Caki2 (cell line): ENCODE data around the gene BUB1. TPM values are rescaled to one million over a fixed set of nuclear protein-coding genes. Genes with fewer than 3 reads are reported as not detected.
"Not testable (repeated sequence)": the region's sequence is repeated elsewhere in the genome, so short reads cannot be mapped to it uniquely, and the experiment has no call there.

Source experiments
- DNase-seq: peaks from one replicate; pipeline ENCODE4 v3.0.0-alpha.2; 2015; ENCODE audit warnings: low read depth
- in situ Hi-C: cut with HindIII; loops from 2 replicates; pipeline ENCODE4 v1.10.0; 2016; ENCODE audit warnings: low sequenced_read_pairs, low pct_unique_long_range_greater_than_20kb, mixed read lengths
- total RNA-seq: library from RNA; depleted of rRNA; stranded (reverse); fragments of >200 nt; shearing (Covaris generic); gene quantifications from 2 replicates; pipeline ENCODE4 v1.2.3, GENCODE V29; 2014; ENCODE audit warnings: low replicate concordance

BUB1 gene
- total RNA-seq, 1 experiment from 2014 or later: 93.2 TPM

DNA sequence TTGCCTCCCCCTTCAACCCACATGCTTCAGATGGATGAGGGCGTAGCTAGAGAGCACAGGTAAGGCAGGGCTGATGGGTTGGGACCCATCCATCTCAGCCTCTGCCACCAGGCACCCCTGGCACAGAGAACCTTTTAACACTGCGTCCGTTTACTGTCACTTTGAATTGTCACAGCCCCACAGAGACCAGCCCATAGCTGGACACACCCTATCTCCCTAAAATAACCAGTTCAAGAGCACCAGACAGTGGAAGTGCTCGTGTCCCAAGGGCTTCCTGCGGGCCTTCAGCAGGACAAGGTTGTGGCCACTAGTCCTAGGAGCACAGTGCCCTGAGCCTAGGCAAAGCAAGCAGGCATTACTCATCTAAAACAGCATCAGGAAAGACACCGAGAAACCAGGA lies 20.4 kb upstream of the BUB1 start:
- DNase-seq, in situ Hi-C loops: not testable (repeated sequence)

DNA sequence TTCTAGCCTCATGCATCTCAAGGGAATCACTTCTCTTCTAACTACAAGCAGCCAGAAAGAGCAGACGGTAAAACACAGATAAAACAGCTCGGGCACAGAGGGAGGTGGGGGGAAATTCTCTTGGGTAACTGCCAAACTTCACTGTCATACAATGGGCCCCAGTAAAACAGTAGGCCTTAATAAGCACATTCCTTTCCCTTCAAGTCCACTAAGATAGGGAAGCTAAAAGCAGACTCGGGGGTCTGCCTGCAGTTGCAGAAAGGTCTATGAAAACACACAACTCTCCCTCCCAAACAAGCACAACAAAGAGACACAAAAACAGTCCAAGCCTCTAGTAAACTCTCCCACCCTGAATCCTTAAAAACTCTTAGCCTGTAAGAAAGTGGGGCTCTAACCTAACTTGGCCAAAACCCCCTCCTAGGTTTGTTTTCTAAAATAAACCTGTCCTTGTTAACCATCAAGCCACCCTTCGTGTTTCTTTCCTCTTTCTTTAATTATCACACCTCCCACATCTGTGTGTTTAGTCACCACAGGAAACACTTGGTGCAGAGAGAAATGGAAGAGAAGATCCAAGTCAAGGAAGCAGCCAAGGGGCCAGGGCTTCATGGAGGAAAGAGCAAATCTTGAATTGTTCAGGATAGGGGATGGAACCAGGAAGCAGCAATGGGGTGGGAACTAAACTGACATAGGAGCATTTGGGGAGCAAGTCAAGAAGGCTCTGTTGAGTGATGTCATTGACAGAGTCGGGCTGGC lies 17.5 kb upstream of the BUB1 start:
- DNase-seq, in situ Hi-C loops: not testable (repeated sequence)

DNA sequence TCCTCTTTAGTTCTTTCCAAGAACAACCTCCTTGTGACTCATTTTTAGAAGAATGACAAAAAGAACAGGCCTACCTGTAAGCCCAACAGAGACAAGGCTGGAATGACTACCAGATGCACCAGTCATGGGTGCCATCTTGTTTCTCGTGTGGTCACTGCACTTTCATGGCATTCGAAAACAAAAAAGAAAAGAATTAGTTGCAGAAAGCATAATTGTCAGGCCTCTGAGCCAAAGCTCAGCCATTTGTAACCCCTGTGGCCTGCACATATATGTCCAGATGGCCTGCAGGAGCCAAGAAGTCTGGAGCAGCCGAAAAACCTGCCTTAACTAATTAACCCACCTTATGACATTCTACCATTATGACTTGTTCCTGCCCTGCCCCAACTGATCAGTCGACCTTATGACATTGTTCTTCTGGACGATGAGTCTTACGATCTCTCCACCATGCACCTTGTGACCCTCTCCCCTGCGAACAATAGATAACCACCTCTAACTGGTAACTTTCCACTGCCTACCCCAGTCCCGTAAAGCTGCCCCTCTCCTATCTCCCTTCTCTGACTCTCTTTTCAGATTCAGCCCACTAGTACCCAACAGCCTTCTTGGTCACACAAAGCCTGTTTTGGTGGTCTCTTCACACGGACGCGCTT lies 13.9 kb upstream of the BUB1 start:
- in situ Hi-C loops: no loop called here
- DNase-seq: no peak

- in situ Hi-C loops: no loop called here
- no peak for DNase-seq
These were observed 12.5 kb upstream of the BUB1 start for GRCh38 chr2:110690083-110690965.

DNA sequence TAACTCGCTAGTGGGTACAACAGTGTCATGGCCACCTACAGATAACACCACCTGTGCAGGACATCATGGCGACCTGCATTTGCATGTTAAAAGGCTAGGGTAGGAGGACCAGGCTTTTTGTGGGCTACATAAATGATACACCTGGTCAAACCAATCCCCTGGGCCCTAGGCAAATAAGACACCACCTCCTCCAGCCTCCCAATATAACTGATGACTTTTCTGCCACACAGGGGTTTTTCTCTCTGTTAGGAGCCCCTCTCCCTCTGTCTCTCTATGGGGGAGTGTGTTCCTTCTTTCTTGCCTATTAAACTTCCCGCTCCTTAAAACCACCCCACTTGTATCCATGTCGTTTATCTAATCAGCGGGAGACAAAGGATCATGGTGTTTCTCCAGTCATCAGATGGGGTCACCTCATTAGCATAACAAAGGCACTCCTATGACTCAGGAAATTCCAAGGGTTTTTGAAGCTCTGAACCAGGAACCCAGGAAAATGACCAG lies 10.8 kb upstream of the BUB1 start:
- DNase-seq: peak; percentile 61
- in situ Hi-C loops: no loop called here

DNA sequence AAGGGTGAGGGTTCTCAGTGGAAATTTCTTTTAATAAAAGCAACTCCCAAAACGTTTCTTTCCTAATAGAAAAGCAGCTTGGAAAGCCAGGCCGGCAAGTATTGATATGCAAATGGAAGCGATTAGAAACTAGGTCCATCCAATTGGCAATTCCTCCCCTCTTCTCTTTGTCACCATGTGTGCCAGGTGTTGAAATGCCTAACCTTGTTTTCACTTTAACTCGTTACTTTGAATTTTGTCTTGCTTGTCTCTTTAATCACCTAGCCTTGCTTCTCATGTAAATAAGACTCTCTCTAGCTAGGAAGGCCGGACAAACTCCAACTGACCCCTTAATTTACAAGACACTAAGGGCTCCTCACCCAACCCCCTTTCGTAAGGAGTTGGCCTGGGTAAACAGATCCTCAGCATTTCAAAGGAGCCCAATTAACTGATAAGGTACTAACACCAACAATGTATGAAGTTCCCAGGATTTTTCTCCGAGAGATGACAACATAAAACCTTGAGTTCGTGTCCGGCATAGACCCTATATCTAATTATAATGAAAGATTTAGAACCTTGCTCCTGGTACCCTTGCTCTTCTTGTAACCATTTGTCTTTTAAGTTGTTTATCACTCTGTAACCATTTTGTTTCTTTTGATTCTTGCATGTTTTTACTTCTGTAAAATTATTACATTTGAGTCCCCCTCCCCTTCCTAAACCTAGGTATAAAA lies 10.1 kb upstream of the BUB1 start:
- DNase-seq, in situ Hi-C loops: not testable (repeated sequence)

DNA sequence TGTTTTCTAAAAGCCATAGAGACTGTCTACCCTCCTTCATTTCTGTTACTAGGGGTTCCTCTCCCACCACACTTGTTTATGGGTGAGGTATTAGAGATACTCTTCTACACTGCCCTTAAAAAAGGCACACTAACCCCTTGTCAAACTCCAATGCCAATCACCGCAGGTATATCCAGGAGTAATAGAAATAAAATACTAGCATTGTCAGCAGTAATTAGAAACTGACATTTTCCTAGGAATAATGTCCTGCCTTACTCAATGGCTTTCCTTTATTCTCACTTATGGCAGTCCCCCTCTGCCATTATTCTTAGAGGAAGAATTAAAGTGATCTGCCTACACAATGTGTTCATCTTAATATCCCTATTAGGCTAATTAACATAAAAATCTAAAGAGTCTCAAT lies 5.0 kb upstream of the BUB1 start:
- in situ Hi-C loops: no loop called here
- DNase-seq: no peak

DNA sequence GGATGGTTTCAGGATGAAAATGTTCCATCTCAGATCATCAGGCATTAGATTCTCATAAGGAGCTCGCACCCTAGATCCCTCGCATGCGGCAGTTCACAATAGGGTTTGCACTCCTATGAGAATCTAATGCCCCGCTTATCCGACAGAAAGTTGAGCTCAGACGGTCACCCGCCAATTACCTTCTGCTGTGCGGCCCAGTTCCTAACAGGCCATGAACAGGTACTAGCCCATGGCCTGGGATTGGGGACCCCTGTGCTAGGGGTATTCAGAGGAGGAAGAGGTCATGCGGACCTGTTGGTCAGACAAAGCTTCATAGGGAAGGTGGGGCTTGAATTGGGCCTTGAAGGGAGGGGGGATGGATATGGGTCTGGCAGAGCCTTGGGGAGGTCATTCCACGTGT lies 4.4 kb upstream of the BUB1 start:
- in situ Hi-C loops: no loop called here
- DNase-seq: no peak

- in situ Hi-C loops: no loop called here
- no peak for DNase-seq
These were observed 2.8 kb upstream of the BUB1 start for GRCh38 chr2:110680709-110681108.

- in situ Hi-C loops: no loop called here
These were observed 2.0 kb upstream of the BUB1 start for GRCh38 chr2:110679865-110680264.

DNA sequence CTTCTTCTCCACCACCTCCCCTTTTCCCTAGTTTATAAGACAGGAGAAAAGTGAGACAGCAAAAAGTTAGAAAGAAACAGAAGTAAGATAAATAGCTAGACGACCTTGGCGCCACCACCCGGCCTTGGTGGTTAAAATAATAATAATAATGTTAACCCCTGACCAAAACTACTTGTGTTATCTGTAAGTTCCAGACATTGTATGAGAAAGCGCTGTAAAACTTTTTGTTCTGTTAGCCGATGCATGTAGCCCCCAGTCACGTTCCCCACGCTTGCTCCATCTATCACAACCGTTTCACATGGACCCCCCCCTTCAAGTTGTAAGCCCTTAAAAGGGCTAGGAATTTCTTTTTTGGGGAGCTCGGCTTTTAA lies 1.5 kb upstream of the BUB1 start:
- in situ Hi-C loops: no loop called here
- DNase-seq: peak; percentile 78

More at GRCh38 chr2:110679865-110680264, 2.0 kb upstream of the BUB1 start:
- no peak for DNase-seq

- DNase-seq: peak; percentile 32
- in situ Hi-C loops: no loop called here
These were observed 834 bp upstream of the BUB1 start for GRCh38 chr2:110678457-110679336.

GRCh38 chr2:110677080-110677479 lies 783 bp downstream of the BUB1 start:
- peak; percentile 26 for DNase-seq

DNA sequence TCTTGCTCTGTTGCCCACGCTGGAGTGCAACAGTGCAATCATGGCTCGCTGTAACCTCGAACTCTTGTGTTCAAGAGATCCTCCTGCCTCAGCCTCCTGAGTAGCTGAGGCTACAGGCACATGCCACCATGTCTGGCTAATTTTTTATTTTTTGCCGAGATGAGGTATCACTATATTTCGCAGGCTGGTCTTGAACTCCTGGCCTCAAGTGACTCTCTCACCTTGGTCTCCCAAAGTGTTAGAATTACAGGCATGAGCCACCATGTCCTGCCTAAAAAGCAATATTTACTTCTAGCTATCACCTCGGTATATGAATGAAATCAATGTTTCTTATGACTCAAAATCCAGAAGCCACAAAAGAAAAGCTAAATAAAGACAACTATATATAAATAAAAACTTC lies 2.2 kb downstream of the BUB1 start:
- peak; percentile 37 for DNase-seq
- in situ Hi-C loops: no loop called here

More at GRCh38 chr2:110677080-110677479, 783 bp downstream of the BUB1 start:
- in situ Hi-C loops: no loop called here

GRCh38 chr2:110674620-110675555 lies 3.0 kb downstream of the BUB1 start:
- DNase-seq: peak; percentile 91
- in situ Hi-C loops: no loop called here

DNA sequence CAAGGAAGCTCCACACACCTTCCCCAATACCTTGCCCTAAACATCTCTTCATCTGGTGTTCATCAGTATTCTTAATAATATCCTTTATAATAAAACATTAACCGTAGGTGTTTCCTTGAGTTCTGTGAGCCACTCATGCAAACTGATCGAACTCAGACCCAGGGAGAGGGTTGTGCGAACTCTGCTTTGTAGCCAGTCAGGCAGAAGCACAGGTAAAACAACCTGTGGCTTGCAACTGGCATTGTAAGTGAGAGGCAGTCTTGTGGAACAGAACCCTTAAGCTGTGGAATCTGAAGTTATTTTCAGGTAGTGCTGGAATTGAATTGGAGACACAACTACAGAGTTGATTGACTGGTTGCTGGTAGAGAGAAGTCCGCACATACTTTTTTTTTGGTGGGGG lies 4.7 kb downstream of the BUB1 start:
- DNase-seq: no peak
- in situ Hi-C loops: no loop called here
